CD4-positive, alpha-beta T cell treated with Interleukin-17A for 4 hours (primary cell): Measurements from ENCODE around the gene PPP4R2.
A peak's percentile ranks its signal among the peaks of the same experiment; 100 is the strongest.
"Not testable (repeated sequence)": the region's sequence is repeated elsewhere in the genome, so short reads cannot be mapped to it uniquely, and the experiment has no call there.

ENCODE experiments used
- DNase-seq: peaks from one replicate; pipeline ENCODE4 v3.0.0-alpha.2; 2020; ENCODE audit warnings: mixed read lengths

Gene PPP4R2

GRCh38 chr3:72977060-72977808, 19.4 kb upstream of the PPP4R2 start:
- no peak for DNase-seq

- no peak for DNase-seq
Observed at GRCh38 chr3:72982609-72983366, 13.8 kb upstream of the PPP4R2 start.

DNA sequence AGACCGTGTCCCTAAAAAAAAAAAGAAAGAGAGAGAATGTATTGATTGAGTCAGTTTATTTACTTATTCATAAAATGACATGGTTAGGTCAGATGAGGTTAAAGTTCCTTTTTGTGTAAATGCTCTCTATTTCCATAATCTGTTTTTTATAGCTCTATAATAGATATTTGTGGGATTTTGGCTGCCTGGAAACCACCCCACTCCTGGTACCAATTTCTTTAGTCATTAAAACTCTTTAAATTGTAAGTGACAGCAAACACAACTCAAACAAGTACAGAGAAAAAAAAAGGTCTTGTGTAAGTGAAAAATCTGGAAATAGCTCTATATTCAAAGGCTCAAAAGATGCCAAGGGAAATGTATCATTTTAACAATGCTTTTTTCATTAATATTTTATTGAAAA, 11.0 kb upstream of the PPP4R2 start:
- DNase-seq, result no peak

DNA sequence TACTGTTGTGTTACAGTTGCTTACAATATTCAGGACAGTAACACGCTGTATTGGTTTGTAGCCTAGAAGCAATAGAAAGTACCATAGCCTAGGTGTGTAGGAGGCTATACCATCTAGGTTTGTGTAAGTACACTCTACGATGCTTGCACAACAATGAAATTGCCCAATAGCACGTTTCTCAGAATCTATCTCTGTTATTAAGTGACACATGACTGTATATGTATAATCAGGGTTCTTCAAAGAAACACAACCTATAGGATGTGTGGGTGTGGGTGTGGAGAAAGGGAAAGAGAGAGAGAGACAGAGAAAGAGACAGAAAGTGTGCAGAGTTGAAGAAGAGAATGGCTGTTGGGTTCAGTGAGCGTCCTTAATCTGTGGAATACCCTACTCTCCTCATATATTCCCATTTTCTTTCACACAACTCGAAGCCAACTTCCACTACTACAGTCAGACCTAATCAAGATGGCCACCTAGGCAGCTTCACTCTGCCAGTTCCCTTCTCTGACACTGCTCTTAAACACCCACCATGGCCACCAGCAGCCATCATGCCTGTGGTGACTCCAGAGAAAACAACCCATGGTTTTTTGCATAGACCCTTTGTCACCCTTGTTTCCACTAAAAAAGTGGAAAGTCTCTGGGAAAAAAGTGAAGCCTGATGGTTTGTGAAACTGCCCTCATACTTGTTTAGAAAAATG, 5.8 kb upstream of the PPP4R2 start:
- DNase-seq, result no peak

- DNase-seq, result no peak
Observed at GRCh38 chr3:72991522-72991921, 5.1 kb upstream of the PPP4R2 start.

DNA sequence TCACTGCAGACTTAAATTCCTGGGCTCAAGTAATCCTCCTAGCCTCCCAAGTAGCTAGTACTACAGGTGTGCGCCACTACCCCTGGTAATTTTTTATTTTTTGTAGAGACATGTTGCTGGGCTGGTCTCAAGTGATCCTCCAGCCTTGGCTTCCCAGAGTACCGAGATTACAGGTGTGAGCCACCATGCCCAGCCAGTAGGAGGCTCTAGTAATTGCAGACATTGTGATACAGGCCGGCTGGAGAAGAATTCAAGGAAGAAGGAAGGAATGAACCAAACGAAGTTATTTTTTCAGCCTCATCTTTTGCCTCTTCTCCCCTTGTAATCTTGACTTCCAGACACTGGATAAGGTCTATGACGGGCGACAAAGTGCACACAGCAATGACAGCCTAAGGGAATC, 3.2 kb upstream of the PPP4R2 start:
- DNase-seq, result no peak

GRCh38 chr3:72995337-72995736, 1.3 kb upstream of the PPP4R2 start:
- no peak for DNase-seq

DNA sequence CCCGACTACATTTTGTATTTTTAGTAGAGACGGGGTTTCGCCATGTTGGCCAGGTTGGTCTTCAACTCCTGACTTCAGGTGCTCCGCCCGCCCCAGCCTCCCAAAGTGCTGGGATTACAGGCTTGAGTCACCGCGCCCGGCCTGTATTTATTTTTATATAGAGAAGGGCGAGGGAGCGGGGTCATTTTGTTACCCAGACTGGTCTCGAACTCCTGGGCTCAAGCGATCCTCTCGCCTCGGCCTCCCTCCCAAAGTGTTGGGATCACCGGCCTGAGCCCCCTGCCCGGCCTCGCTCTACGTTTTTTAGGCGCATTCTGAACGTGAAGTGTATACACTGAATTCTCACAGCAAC, 514 bp upstream of the PPP4R2 start:
- no peak for DNase-seq

DNA sequence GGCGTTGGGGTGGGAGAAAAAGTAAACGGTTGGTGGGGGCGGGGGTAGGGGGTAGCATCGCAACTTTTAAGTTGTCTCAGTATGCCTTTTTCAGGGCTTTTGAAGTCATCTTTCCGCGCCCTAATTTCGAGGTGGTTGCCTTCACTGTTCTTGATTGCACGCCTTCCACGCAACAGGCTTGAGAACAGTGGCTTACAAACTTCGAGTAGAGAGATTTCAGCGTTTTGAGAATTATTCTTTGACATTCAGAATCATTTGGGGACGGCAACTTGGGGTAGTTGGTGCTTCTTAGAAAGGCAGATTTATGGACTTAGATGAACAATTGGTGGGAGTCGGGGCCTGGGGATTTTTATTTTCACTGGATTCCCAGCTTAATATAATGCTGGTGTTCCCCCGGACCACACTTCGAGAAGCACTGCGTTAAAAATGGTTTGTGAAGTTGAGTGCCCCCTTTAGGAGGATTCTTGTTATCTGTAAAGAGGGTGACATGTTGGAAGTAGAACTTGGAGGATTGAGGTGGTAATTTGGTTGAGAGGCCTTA, 880 bp downstream of the PPP4R2 start:
- peak; percentile 29 for DNase-seq

- DNase-seq, result no peak
Observed at GRCh38 chr3:72998466-72998865, 1.9 kb downstream of the PPP4R2 start.

DNA sequence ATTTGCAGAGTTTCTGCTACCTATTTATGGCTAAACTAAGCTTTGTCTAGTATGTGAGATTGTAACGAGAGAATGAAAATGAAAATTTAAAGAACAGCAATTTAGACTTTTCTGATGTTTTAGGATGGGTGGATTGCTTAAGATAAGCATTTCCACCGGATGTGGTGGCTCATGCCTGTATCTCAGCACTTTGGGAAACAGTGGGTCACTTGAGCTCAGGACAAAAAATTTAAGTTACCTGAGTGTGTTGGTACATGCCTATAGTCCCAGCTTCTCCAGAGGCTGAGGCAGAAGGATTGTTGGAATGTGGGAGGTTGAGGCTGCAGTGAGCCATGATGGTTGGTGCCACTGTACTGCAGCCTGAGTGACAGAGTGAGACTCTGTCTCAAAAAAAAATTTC, 3.3 kb downstream of the PPP4R2 start:
- peak; percentile 30 for DNase-seq

DNA sequence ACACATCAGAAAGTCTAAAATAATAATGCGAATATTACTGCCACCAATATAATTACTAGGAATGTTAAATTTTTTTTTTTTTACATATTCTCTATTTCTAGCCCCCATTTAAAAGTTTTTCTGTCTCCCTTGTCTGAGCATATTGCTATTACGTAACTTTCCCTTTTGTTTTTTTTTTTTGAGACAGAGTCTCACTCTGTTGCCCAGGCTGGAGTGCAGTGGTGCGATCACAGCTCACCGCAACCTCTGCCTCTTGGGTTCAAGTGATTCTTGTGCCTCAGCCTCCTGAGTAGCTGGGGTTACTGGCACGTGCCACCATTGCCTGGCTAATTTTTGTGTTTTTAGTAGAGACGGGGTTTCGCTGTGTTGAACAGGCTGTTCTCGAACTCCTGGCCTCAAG, 6.4 kb downstream of the PPP4R2 start:
- not testable (repeated sequence) for DNase-seq

DNA sequence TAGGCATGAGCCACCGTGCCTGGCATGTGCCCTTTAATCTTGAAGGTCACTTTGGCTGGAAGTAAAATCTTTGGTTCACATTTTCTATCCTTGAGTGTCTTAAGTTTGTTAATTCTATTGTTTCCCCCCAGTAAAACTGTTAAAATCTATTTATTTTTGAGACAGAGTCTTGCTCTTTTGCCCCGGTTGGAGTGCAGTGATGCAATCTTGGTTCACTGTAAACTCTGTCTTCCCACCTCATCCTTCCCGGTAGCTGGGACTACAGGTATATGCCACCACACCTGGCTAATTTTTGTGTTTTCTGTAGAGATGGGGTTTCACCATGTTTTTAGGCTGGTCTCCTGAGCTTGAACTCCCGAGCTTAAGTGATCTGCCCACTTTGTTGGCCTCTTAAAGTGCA, 7.7 kb downstream of the PPP4R2 start:
- DNase-seq, result no peak

DNA sequence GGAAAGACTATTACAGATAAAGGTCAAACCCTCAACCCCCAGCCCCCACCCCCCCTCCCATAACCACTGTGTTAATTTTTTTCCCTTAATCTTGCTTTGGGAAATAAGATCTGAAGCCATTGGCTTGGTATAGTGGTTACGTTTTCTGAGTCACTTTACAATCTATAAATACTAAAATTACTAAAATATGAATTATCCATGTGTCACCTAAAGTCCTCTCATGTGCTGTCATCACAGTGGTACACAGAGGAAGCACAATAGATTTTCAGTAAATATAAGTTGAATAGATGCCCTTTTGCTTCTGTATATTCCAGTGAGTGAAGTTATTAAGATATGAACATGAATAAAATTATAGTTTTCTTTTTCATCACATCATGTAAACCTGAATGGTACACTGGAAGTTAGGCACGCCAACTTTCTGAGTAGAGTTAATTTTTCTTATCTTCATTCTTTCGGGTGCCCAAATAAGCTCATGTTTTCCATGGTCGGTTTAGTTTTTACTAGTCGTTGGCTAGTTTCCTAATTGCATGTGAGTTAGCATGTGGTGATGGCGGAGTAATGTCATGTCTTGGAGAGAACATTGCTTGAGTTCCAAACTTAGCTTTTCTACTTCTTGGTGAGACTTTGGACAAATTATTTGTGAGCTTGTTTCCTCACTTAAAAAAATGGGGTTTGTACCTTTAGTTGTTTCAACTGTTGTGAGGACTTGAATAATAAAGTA, 11.5 kb downstream of the PPP4R2 start:
- DNase-seq, result no peak

GRCh38 chr3:73009008-73009407, 12.4 kb downstream of the PPP4R2 start:
- no peak for DNase-seq

DNA sequence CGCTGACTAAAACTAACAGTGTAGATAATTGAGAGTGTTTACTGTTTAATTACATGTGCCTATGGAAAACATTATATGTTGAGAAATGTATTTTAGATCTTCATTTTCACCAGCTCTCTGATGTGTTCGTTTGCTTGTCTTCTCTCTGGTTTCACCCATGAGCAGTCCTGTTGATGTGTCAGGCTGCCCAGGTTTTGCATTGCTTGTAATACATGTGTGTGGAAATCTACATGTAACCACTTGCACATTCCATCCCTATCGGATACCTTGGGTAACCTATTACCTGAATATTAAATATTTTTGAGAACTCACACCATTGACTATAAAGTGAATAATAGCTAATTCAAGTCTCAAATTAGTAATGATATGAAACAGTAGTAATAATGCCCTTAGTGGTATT, 13.1 kb downstream of the PPP4R2 start:
- DNase-seq, result no peak

GRCh38 chr3:73010158-73010557, 13.5 kb downstream of the PPP4R2 start:
- DNase-seq, result no peak

GRCh38 chr3:73018298-73018697, 21.7 kb downstream of the PPP4R2 start:
- no peak for DNase-seq

- no peak for DNase-seq
Observed at GRCh38 chr3:73018790-73019441, 22.3 kb downstream of the PPP4R2 start.

- DNase-seq, result no peak
Observed at GRCh38 chr3:73021301-73021835, 24.8 kb downstream of the PPP4R2 start.

- DNase-seq, result no peak
Observed at GRCh38 chr3:73024836-73025235, 28.2 kb downstream of the PPP4R2 start.

GRCh38 chr3:73026111-73026759, 29.6 kb downstream of the PPP4R2 start:
- no peak for DNase-seq
